Thyroid gland (tissue), 4 donors: ENCODE measurements around the gene ITPR3. TPM values are rescaled to one million over a fixed set of nuclear protein-coding genes. Genes with fewer than 3 reads are reported as not detected.

Experiments used
- DNase-seq, 2 donors: peaks; one replicate each; pipeline ENCODE4 v3.0.0-alpha.2; 2019
- H3K27ac ChIP-seq, 3 donors: fragments of 200-600 bp; sonication (generic); 1 replicate in 2 of 3; 2 replicates in 1 of 3; pipeline ENCODE4 v1.5.1; 2016 to 2019; ENCODE audit warnings: mild to moderate bottlenecking in 1 of 3, moderate library complexity in 1 of 3
- H3K27me3 ChIP-seq: fragments of 200-600 bp; sonication (generic); one replicate; pipeline ENCODE4 v1.5.1; 2019
- H3K36me3 ChIP-seq, 2 donors: fragments of 200-600 bp; sonication (generic); one replicate each; pipeline ENCODE4 v1.5.1; 2016 to 2019
- H3K4me1 ChIP-seq, 2 donors: fragments of 200-600 bp; sonication (generic); one replicate each; pipeline ENCODE4 v1.5.1; 2017 to 2019
- H3K4me3 ChIP-seq, 3 donors: fragments of 200-600 bp; sonication (generic); replicated peaks in 1 of 3; 1 replicate in 2 of 3; 2 replicates in 1 of 3; pipeline ENCODE4 v1.5.1; 2016; ENCODE audit warnings: mild to moderate bottlenecking in 1 of 3
- H3K9me3 ChIP-seq: fragments of 200-600 bp; sonication (generic); one replicate; pipeline ENCODE4 v1.5.1; 2017
- CTCF ChIP-seq, 6 experiments: fragments of 200-600 bp in 3 of 6; fragments of 450-650 bp in 3 of 6; sonication (generic) in 3 of 6; IDR thresholded peaks; one replicate each; pipeline ENCODE4 v1.5.1; 2016 to 2019; ENCODE audit warnings: antibody characterized with exemption in 6 of 6, mild to moderate bottlenecking in 2 of 6, inconsistent platforms in 1 of 6, moderate library complexity in 1 of 6
- POLR2A ChIP-seq, 2 donors: fragments of 450-650 bp; IDR thresholded peaks; one replicate each; pipeline ENCODE4 v1.6.1; 2017; ENCODE audit warnings: antibody characterized with exemption in 2 of 2, mild to moderate bottlenecking in 2 of 2, moderate library complexity in 1 of 2
- WGBS, 2 donors: methylation state at CpG; one replicate each; pipeline ENCODE4 v1.1.5; 2017; 5-methylcytosine and 5-hydroxymethylcytosine counted together
- intact Hi-C: fragments of 100-400 bp; cut with DNase I; formaldehyde crosslinking; loops from one replicate; pipeline ENCODE4 v1.15.1; 2023
- total RNA-seq, 4 donors: library from RNA; depleted of rRNA; stranded (reverse); fragments of >200 nt; gene quantifications; one replicate each; pipeline ENCODE4 v1.2.3, GENCODE V29; 2016

Gene ITPR3
- total RNA-seq, 4 donors from 2014 or later = 77.8 to 145 (median 105) TPM

GRCh38 chr6:33677689-33678088 is 56.6 kb downstream of the ITPR3 start:
- Histone ChIP-seq H3K4me3 (no peak overlapping the region), H3K36me3 (peaks cover 83 to 84% of the 10 kb centered on the region in 2 donors), H3K9me3 (no peaks in the 10 kb centered on the region), H3K4me1 (no peaks in the 10 kb centered on the region), H3K27ac (no peak overlapping the region), H3K27me3 (no peaks in the 10 kb centered on the region)
- intact Hi-C loops = no loop called here
- no peak for TF ChIP-seq POLR2A (IDR thresholded peaks at IDR 0.05)
- TF ChIP-seq CTCF (IDR thresholded peaks at IDR 0.05) = no peak
- no peak for DNase-seq
- 92 to 100% methylated on average over 2 of the region's 2 CpGs for WGBS, 2 donors

- no peak for DNase-seq
- Histone ChIP-seq H3K27ac (no peak overlapping the region), H3K4me1 (no peaks in the 10 kb centered on the region), H3K9me3 (no peaks in the 10 kb centered on the region), H3K27me3 (no peaks in the 10 kb centered on the region), H3K4me3 (no peak overlapping the region), H3K36me3 (peaks cover 83 to 90% of the 10 kb centered on the region in 2 donors)
- intact Hi-C loops = no loop called here
- TF ChIP-seq POLR2A (IDR thresholded peaks at IDR 0.05) (no peak), CTCF (IDR thresholded peaks at IDR 0.05) (no peak)
- 96 to 97% methylated on average over 20 to 21 of the region's 24 CpGs for WGBS, 2 donors
Observed at GRCh38 chr6:33678233-33678931, 57.3 kb downstream of the ITPR3 start.

- no peak for DNase-seq
- WGBS, 2 donors = 87 to 90% methylated on average over 12 of the region's 12 CpGs
- peaks cover 83 to 90% of the 10 kb centered on the region in 2 donors for H3K36me3 ChIP-seq
- intact Hi-C loops = no loop called here
- no peaks in the 10 kb centered on the region for H3K9me3 ChIP-seq
- H3K4me1 ChIP-seq = no peaks in the 10 kb centered on the region
- no peaks in the 10 kb centered on the region for H3K27me3 ChIP-seq
- TF ChIP-seq CTCF (IDR thresholded peaks at IDR 0.05) = no peak
- no peak for TF ChIP-seq POLR2A (IDR thresholded peaks at IDR 0.05)
- no peak overlapping the region for H3K4me3 ChIP-seq
- no peak overlapping the region for H3K27ac ChIP-seq
Observed at GRCh38 chr6:33678932-33679490, 57.9 kb downstream of the ITPR3 start.

- Histone ChIP-seq H3K27me3 (no peaks in the 10 kb centered on the region), H3K36me3 (peaks cover 84 to 90% of the 10 kb centered on the region in 2 donors), H3K9me3 (no peaks in the 10 kb centered on the region), H3K4me1 (no peaks in the 10 kb centered on the region), H3K27ac (no peak overlapping the region), H3K4me3 (no peak overlapping the region)
- WGBS, 2 donors = 92 to 97% methylated on average over 19 of the region's 20 CpGs
- intact Hi-C loops = no loop called here
- no peak for TF ChIP-seq POLR2A (IDR thresholded peaks at IDR 0.05)
- TF ChIP-seq CTCF (IDR thresholded peaks at IDR 0.05) = no peak
- DNase-seq = no peak
Observed at GRCh38 chr6:33679761-33680160, 58.6 kb downstream of the ITPR3 start.

GRCh38 chr6:33682341-33682740 is 61.2 kb downstream of the ITPR3 start:
- no peak for DNase-seq
- H3K36me3 ChIP-seq = peaks cover 88 to 95% of the 10 kb centered on the region in 2 donors
- H3K4me1 ChIP-seq = no peaks in the 10 kb centered on the region
- H3K27ac ChIP-seq = no peak overlapping the region
- TF ChIP-seq CTCF (IDR thresholded peaks at IDR 0.05) (no peak), POLR2A (IDR thresholded peaks at IDR 0.05) (no peak)
- no peak overlapping the region for H3K4me3 ChIP-seq
- no peaks in the 10 kb centered on the region for H3K9me3 ChIP-seq
- intact Hi-C loops = no loop called here
- no peaks in the 10 kb centered on the region for H3K27me3 ChIP-seq
- WGBS, 2 donors = 92 to 98% methylated on average over 13 of the region's 13 CpGs
